PC-9 (cell line): ENCODE measurements around the gene AKR7A3.

Experiments
- CTCF ChIP-seq: fragments of 200-600 bp; sonication (generic); conservative IDR thresholded peaks from 2 replicates; pipeline ENCODE4 v1.6.1; 2017; ENCODE audit warnings: mixed run types, antibody characterized with exemption, mild to moderate bottlenecking, moderate library complexity
- EZH2 ChIP-seq: fragments of 200-600 bp; sonication (generic); IDR thresholded peaks from 2 replicates; pipeline ENCODE4 v1.8.0; 2017; ENCODE audit warnings: antibody characterized with exemption, low read depth

- TF ChIP-seq EZH2 (no peak), CTCF (no peak)
These were observed 20.7 kb upstream of the AKR7A3 start for GRCh38 chr1:19309123-19309813.
